ENCODE measurements around the gene PRKCE.

DNA sequence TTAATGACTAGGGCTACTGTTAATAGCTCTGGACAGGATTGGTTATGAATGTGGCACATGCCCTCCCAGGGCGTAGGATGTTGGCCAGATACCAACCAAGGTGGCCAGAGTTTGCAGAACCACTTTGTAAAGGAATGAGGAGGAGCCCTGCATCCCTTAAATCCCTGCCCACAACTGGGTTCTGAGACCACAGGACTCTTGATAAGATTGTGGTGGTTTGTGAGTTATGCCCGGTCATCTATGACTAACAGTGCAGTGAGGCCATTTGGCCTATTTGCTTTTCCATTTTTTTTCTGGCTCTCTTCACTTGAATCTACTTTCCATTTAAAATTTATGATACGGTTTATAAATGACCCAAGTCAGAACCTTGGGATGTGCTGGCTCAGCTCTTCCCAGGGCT, 294.5 kb downstream of the PRKCE start:
- TF ChIP-seq BRCA1 (IDR thresholded peaks at IDR 0.05; ENCODE audit: low read depth, low read length) (no peak), EZH2 (IDR thresholded peaks at IDR 0.05; ENCODE audit: low read depth, low read length, severe bottlenecking) (no peak)
- TF ChIP-seq, protein P1, sequence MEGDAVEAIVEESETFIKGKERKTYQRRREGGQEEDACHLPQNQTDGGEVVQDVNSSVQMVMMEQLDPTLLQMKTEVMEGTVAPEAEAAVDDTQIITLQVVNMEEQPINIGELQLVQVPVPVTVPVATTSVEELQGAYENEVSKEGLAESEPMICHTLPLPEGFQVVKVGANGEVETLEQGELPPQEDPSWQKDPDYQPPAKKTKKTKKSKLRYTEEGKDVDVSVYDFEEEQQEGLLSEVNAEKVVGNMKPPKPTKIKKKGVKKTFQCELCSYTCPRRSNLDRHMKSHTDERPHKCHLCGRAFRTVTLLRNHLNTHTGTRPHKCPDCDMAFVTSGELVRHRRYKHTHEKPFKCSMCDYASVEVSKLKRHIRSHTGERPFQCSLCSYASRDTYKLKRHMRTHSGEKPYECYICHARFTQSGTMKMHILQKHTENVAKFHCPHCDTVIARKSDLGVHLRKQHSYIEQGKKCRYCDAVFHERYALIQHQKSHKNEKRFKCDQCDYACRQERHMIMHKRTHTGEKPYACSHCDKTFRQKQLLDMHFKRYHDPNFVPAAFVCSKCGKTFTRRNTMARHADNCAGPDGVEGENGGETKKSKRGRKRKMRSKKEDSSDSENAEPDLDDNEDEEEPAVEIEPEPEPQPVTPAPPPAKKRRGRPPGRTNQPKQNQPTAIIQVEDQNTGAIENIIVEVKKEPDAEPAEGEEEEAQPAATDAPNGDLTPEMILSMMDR (IDR thresholded peaks at IDR 0.05; ENCODE audit: control extremely low read depth in 1 of 3, insufficient read depth in 1 of 3, low read depth in 1 of 3, low read length in 3 of 3): no peak
